Left hindlimb (tissue), 1 donor: ENCODE measurements around the gene KLRC4.
"Not testable (repeated sequence)": the region's sequence is repeated elsewhere in the genome, so short reads cannot be mapped to it uniquely, and the experiment has no call there.

ENCODE experiments used
- DNase-seq: peaks from one replicate; pipeline ENCODE4 v3.0.0-alpha.2; 2018

KLRC4 gene

DNA sequence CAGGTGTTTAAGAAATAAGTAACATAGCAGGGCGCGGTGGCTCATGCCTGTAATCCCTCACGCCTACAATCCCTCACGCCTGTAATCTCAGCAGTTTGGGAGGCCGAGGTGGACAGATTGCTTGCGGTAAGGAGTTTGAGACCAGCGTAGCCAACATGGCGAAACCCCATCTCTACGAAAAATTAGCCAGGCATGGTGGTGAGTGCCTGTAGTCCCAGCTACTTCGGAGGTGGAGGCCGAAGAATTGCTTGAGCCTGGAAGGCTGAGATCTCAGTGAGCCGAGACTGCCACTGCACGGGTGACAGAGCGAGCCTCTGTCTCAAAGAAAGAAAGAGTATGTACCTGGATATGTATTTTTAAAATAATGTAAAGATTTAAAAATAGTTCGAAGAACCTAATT, 13.4 kb downstream of the KLRC4 start:
- DNase-seq = not testable (repeated sequence)

DNA sequence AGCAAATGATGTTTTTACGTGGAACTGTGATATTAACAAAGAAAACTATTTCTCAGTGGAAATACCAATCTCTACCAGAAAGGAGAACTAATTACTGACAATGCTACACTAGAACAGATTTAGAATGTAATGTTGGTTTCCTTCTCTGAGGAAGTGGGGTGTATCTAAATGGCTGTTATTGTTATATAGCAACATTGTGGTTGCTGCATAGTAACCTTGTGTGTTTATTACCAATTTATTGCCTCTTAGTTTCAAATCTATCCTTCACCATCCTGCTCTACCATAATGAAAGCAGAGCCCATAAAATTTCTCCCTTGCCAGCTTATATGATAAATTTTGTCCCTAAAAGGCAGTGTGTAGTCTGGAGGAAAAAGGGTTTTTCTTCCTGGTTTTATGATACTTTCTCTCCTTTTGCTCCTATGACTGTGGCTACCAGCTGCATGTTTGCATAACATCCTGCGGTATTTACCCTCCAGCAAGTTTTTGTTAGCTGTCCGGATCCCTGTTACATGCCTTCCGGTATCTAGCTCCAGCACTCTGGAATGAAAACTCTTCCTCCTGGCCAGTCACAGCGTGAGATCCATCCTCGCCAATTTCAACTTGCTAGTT, 14.1 kb downstream of the KLRC4 start:
- peak; percentile 40 for DNase-seq

DNA sequence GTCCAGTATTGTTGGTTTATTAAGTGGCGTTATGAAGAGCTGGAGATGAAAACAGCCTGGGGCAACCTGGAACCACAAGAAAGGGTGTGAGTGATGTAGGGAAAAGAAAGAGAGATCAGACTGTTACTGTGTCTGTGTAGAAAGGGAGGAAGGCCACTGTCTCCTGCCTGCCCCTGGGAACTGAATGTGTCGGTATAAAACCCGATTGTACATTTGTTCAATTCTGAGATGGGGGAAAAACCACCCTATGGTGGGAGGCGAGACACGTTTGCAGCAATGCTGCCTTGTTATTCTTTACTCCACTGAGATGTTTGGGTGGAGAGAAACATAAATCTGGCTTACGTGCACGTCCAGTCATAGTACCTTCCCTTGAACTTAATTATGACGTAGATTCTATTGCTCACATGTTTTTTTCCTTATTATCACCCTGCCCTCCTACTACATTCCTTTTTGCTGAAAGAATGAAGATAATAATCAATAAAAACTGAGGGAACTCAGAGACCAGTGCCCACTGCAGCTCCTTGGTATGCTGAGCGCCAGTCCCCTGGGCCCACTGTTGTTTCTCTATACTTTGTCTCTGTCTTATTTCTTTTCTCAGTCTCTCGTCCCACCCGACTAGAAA, 14.9 kb downstream of the KLRC4 start:
- not testable (repeated sequence) for DNase-seq

DNA sequence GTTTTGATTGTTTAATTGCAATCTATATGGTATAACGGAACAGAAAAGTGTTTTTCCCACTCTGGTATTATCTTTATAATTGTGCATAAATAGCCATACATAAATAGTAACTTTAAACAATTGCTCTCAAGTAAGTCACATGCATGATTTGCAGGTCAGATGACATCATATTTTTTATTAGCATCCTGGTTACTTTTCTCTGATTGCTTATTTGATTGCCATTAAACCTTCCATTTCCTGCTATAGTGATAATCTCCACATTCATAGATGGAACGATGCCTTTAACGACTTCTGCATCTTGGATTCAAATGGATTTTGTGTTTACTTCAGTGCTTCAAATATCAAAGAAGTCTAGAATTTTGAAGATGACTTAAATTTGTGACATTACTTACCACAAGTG, 16.3 kb downstream of the KLRC4 start:
- no peak for DNase-seq

DNA sequence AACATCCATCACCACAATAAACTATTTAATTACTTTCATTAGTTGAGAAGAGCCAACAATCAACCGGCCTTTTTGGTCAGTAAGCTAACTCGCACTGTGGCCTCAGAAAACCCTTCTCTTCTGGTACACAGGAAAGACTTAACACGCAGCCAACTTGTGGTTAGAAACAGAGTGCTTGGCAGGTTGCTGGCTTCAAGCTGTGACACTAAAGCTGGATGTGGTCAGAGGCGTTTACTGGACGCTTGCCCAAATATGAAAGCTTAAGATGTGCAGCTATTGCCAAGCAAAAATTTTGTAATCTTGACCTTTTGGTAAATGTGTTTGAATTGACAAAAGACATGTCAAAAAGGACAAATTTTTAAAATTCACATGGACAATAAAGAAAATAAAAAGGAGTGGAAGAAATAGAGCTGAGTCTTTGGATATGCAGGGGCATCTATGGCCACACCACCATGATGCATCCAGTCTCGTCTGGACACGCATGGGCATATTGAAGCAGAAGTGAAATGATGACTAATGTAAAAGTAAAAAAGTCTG, 17.1 kb downstream of the KLRC4 start:
- peak; percentile 37 for DNase-seq

DNA sequence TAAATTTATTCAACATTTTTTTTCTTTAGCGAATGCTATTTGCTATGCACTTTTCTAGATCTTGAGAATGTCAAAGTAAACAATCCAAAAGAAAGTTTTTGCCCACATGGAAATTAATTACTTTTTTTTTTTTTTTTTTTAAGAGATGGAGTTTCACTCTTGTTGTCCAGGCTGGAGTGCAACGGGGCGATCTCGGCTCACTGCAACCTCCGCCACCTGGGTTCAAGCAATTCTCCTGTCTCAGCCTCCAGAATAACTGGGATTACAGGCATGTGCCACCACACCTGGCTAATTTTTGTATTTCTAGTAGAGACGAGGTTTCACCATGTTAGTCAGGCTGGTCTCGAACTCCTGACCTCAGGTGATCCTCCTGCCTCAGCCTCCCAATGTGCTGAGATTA, 18.6 kb downstream of the KLRC4 start:
- DNase-seq = not testable (repeated sequence)

DNA sequence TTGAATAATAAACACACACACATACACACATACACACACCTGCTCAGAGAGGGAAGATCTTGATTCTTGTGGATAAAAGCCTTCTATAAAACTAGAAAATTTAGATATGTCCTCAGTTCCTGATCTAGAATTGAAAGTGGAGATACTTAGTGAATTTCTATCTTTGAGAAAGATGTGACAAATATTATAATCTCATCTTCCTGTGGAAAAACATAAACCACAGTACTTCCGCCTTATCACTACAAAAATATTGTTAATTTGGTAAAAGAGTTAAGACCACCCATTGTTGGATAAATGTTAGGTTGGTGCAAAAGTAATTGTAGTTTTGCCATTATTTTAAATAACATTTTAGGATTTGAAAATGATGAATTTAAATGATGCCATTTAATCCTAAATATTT, 19.7 kb downstream of the KLRC4 start, which contains the start of gene KLRK1:
TSS of gene KLRK1 (minus strand) at position 138 of the 400 bp plus-strand sequence. CDS start 1,231 bp downstream, outside the sequence.
- DNase-seq = no peak

DNA sequence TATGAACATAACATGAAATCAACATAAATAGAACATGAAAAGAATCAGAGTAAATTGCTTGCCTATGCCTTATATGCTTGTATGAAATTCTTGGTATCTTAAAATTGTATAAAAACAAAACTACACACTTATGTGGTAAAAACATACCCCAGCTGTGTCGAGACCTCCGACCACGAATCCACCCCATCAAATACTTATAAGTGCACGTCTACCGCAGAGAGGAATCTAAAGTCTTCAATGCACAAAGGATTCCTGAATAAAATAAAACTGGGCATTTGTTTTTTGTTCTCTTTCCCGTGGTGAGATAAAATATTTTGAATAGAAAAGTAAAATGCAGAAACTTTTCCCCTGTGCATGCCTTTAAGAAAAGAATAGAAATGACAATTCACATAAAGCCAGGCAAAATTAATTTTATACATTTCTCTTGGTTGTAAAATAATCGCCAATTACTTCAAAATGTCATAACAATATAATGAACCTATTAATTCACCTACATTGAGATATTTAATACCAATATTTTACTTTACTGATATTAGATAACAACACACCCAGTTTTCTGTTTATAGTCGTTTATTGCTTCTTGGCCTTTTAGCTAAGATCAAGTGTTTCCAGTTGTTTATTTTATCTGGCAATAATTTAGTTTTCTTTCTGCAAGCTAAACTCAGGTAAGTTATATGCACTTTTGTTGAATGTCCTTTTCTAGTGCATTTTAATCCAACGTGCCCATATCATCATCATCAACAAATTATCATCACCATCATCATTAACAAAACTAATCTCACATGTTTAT, 20.7 kb downstream of the KLRC4 start:
- no peak for DNase-seq

DNA sequence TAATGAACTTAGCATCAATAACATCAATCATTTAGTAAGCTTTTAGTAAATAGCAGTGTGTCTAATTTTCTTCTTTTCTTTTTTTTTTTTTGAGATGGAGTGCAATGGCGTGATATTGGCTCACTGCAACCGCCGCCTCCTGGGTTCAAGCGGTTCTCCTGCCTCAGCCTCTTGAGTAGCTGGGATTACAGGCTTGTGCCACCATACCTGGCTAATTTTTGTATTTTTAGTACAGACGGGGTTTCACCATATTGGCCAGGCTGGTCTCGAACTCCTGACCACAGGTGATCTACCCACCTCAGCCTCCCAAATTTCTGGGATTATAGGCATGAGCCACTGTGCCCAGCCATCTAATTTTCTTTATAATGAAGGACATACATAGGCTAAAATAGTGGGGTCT, 22.1 kb downstream of the KLRC4 start:
- DNase-seq = not testable (repeated sequence)

DNA sequence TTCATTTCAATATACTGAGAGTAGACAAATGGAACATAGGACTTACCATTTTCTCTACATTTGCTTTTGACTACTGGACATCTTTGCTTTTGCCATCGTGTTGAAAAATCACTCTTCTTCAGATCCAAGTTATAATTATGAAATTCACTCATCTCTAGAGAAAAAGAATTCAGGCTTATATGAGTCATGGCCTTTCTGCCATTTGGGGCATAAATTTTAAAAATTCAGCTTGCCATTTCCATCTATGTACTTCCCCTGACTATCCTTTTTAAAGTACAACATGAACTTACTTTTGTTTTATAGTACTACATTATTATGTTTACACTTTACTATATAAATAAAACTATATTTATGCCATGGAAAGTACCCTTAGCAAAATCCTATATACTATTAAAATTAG, 22.7 kb downstream of the KLRC4 start:
- DNase-seq = no peak

DNA sequence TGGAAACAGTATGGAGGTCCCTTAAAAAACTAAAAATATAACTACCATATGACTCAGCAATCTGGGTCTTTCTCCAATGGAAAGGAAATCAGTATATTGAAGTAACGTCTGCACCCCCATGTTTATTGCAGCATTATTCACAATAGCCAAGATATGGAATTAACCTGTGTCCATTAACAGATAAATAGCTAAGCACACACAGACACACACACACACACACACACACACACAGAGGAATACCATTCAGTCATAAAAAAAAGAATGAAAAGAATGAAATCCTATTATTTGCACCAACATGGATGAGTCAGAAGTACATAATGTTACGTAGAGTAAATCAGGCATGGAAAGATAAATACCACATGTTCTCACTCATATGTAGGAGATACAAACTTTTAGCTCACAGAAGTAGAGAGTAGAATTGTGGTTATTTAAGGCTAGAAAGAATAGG, 24.4 kb downstream of the KLRC4 start:
- DNase-seq = no peak

DNA sequence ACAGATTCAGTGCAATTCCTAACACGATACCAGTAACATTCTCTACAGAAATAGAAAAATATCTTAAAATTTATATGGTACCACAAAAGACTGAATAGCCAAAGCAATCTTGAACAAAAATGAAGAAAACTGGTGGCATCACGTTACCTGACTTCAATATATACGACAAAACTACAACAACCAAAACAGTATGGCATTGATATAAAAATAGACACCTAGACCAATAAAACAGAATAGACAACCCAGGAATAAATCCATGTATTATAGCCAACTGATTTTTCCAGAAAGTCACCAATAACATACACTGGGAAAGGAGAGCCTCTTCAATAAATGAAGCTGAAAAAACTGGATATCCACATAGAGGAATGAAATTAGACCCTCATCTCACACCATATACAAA, 25.4 kb downstream of the KLRC4 start:
- DNase-seq = no peak

DNA sequence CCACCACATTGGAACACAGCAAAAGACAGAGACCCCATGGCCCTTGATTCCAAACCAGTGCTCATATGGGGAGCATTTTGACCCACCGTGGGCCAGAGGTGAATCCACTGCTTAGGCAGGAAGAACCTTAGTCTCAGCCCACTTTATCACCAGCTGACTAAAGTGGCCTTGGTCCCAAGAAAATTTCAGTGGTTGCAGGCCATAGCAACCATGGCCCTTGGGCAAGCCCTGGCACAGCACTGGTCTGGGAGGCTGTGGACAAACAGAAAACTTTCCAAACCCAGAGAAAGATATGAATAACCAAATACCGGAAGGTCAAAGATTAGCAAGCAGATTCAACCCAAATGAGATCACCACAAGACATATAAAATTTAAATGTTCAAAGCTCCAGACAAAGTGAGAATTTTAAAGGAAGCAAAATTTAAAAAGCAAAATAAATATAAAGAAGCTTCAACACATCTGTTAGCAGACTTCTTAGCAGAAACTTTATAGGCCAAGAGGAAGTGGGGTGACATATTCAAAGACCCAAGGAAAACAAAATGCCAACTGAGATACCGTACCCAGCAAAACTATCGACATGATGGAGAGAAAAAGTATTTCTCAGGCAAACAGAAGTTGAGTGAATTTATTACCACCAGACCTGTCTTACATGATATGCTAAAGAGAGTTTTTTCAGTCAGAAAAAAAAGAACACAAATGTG, 27.5 kb downstream of the KLRC4 start:
- no peak for DNase-seq

DNA sequence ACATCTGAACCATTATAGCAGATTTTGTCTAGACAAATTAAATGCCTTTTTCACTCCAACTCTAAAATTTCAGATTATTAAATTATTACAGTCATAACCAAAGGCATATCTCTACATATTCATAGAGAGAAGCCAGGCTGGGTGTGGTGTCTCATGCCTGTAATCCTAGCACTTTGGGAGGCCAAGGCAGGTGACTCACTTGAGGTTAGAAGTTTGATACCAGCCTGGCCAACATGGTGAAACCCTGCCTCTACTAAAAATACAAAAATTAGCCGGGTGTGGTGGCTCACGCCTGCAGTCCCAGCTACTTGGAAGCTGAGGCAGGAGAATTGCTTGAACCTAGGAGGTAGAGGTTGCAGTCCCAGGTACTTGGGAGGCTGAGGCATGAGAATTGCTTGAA, 30.8 kb downstream of the KLRC4 start:
- DNase-seq = not testable (repeated sequence)

DNA sequence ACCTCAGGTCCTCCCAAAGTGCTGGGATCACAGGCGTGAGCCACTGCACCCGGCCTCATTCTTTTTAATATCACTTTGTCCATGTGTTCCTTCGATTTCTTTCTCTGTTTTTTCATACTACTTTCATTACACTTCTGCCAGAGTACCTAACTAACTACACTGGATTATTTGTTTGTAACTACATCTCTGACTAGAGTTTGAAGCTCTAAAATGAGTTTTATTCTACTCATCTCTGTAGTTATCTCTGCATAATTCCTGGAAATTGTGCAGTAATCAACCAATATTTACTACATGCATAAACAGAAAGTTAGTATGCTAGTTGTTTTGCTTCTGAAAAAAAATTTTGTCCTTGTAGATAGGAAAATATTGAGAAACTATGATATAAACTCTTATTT, 34.9 kb downstream of the KLRC4 start:
- DNase-seq = no peak

DNA sequence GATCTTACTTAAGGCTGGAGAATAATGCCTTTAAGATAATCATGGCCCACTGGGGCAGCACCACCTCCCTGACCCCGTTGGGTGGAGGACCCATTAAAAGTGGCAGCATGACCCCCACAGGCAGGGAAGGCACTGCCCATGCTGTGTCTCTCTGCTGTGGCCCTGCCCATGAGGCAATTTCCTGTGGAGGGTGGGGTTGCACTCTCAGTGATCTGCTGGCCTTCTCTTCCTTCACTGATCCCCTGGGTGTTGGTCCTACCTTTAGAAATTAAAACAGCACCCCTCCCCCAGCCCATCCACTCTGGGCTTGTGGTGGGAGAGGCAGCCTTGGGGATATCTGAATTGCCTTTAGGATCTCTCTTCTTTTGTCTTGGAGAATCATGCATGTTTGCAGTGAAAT, 37.0 kb downstream of the KLRC4 start:
- DNase-seq = no peak

DNA sequence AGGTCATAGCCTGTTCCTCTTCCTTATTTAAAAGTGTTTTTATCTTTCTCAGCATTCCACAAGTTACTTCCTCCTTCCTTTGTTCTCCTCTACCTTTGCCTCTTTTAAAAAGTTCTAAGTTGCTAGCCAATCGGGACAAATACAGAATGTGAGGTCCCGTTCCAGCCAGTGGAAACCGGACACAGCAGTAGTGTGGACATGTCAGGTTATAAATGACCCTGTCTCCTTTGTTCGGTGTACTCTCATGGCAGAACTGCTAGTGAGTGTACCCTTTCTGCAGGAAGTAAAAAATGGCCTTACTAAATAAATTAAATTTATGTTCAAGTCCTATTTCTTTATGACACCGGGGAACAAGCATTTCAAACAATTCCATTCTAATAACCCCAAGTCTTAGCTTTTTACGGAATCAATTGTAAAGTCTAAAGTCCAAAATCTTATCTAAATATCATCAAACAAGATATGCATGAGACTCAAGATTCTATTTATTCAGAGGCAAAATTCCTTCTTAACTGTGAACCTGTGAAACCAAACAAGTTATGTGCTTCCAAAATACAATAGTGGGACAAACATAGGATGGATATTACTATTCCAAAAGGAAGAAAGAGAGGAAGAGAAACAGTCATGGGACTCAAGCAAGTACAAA, 37.5 kb downstream of the KLRC4 start:
- not testable (repeated sequence) for DNase-seq

DNA sequence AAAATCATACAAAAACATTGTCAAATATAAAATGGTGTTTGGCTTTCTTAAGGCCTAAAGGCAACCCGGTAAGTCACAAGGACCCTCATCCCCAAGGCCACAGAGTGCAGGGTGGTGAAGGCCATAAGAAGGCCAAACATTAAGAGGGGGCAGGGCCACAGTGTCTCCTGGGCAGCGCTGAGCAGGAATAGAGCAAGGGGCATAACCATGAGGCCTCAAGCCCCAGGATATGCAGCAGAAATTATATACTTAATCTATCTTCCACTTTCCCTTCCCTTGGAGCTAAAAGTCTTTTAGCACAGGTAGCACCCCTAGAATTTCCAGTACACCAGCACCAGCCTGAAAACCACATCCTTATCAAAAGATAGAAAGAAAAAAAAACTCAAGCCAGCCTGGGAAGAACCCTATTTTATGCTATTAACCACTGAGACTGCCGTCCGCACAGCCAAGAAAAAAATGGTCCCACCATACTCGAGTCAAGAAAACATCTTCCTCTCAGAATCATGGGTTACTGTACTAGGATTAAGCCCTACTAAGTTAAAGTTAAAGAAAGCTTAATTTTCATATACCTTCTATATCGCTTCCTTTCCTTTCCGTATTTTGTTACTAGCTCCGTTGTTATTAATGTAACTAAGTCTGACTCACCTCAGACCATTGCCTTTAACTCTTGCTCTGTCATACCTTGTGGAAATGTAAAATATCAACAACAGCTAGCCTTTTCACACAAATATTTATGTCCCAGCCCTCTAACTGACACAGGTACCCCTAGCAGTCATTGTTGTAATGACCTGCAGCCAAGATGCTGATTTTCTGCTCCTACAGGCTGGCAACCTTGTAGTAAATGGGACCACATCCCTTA, 39.8 kb downstream of the KLRC4 start:
- no peak for DNase-seq

DNA sequence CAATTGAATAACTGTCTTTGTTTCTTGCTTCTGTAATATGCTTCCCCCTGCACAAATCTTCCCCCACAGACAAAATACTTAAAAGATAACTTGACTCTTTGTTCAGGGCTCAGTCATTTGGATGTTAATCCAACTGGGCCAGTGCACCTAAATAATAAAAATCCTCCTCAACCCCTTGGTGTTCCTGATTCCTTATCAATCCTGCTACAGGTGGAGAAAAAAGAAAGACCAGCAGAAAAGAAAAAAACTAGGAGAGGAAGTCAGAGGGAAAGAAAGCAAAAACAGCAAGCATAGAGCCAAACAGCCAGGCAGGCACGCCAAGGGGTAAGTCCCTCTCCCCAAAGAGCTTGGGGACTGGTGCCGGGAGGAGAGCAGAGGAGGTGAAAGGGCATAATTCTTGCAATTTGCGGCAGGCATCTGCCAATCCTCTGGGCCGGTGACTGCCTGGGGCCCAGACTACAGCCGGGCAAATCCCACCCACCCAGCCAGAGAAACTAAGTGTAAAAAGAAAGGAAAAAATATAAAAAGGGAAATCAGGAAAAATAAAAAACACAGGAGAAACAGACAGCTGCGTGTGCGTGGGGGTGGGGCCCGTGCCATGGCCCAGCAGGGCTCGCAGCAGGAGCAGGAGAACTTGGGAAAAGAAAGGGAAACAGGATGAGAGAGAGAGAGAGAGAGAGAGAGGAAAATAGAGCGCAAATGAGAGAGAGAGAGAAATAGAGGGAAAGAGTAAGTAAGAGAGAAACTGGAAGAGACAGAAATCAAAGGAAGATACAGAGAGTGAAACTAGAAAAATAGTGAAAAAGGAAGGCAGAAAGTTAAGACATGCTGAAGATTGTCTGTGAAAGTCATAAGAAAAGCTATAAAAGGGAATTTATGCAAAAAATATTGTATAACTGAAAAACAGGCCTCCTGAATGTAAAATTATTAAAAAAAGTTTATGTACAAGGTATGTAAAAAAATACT, 41.1 kb downstream of the KLRC4 start:
- DNase-seq = no peak

DNA sequence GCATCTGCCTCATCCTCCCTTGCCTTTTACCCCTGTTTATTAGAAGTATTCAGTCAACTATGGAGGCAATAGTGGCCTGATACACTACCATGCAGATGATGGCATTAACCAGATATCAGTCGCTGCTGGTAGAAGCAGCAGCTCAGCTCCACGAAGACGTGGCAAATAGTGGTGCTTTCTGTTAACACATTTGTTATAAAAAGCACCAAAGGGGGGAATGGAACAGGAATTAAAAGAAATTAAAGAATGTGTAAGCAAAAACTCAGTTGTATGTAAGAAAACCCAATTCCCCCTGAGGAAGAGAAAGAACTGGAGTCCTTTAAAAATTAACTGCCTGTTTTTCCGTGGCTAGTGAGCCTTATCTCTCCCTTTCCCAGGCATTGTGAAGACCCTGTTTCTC, 41.8 kb downstream of the KLRC4 start:
- not testable (repeated sequence) for DNase-seq
